GM23338 (cell line): ENCODE data around the gene ITPRIP. TPM values are rescaled to one million over a fixed set of nuclear protein-coding genes. Genes with fewer than 3 reads are reported as not detected.

Experiments
- ATAC-seq: fragments of 200-7000 bp; cut with Tn5 transposase; 3 replicates; pipeline ENCODE4 v1.9.1; 2020
- DNase-seq: peaks from one replicate; pipeline ENCODE4 v3.0.0-alpha.2; 2015; ENCODE audit warnings: low spot score
- H2AFZ ChIP-seq: fragments of 200-600 bp; sonication (generic); 2 replicates; pipeline ENCODE4 v1.8.0; 2016; ENCODE audit warnings: antibody characterized with exemption, mild to moderate bottlenecking, moderate library complexity
- H3F3A ChIP-seq: fragments of 200-600 bp; sonication (generic); replicated peaks from 2 replicates; pipeline ENCODE4 v1.8.0; 2017; ENCODE audit warnings: antibody characterized with exemption, mixed run types, low read depth
- H3K27ac ChIP-seq: fragments of 200-600 bp; sonication (generic); 2 replicates; pipeline ENCODE4 v1.6.1; 2016; ENCODE audit warnings: low read depth
- H3K27me3 ChIP-seq: fragments of 200-600 bp; sonication (generic); 2 replicates; pipeline ENCODE4 v1.8.0; 2016; ENCODE audit warnings: mild to moderate bottlenecking, mixed run types, moderate library complexity; ENCODE audit not compliant: insufficient read depth
- H3K36me3 ChIP-seq: fragments of 200-600 bp; sonication (generic); 2 replicates; pipeline ENCODE4 v1.8.0; 2016; ENCODE audit warnings: mild to moderate bottlenecking; ENCODE audit not compliant: insufficient read depth
- H3K4me1 ChIP-seq: fragments of 200-600 bp; sonication (generic); 2 replicates; pipeline ENCODE4 v1.8.0; 2016; ENCODE audit warnings: mild to moderate bottlenecking, moderate library complexity; ENCODE audit not compliant: insufficient read depth
- H3K4me2 ChIP-seq: fragments of 200-600 bp; sonication (generic); 2 replicates; pipeline ENCODE4 v1.7.1; 2017; ENCODE audit warnings: mixed run types
- H3K4me3 ChIP-seq: fragments of 200-600 bp; sonication (generic); 2 replicates; pipeline ENCODE4 v1.6.1; 2016; ENCODE audit warnings: mixed run types
- H3K79me2 ChIP-seq: fragments of 200-600 bp; sonication (generic); replicated peaks from 2 replicates; pipeline ENCODE4 v1.8.0; 2017; ENCODE audit warnings: mild to moderate bottlenecking; ENCODE audit not compliant: insufficient read depth
- H3K9me2 ChIP-seq: fragments of 200-600 bp; sonication (generic); 2 replicates; pipeline ENCODE4 v1.8.0; 2017; ENCODE audit not compliant: insufficient read depth
- H4K20me1 ChIP-seq: fragments of 200-600 bp; sonication (generic); replicated peaks from 2 replicates; pipeline ENCODE4 v1.8.0; 2017; ENCODE audit warnings: mild to moderate bottlenecking; ENCODE audit not compliant: insufficient read depth
- H3K27ac Mint-ChIP-seq: 2 replicates; pipeline ENCODE4 v1.8.0; 2020; ENCODE audit warnings: inconsistent platforms, mild to moderate bottlenecking, moderate library complexity, mixed read lengths
- H3K27me3 Mint-ChIP-seq: 3 replicates; pipeline ENCODE4 v1.8.0; 2022; ENCODE audit warnings: low read depth, mild to moderate bottlenecking, moderate library complexity, mixed read lengths, inconsistent platforms; ENCODE audit not compliant: insufficient read depth, poor library complexity
- H3K36me3 Mint-ChIP-seq: 3 replicates; pipeline ENCODE4 v1.8.0; 2021; ENCODE audit warnings: low read depth, mild to moderate bottlenecking, inconsistent platforms, moderate library complexity, mixed read lengths
- H3K4me1 Mint-ChIP-seq: 3 replicates; pipeline ENCODE4 v1.8.0; 2020; ENCODE audit warnings: mild to moderate bottlenecking, inconsistent platforms, mixed read lengths
- H3K4me3 Mint-ChIP-seq: 3 replicates; pipeline ENCODE4 v1.8.0; 2021; ENCODE audit warnings: moderate library complexity, mild to moderate bottlenecking, inconsistent platforms, mixed read lengths
- H3K9me3 Mint-ChIP-seq: 3 replicates; pipeline ENCODE4 v1.8.0; 2020; ENCODE audit warnings: moderate library complexity, mild to moderate bottlenecking, inconsistent platforms, mixed read lengths
- CREB1 ChIP-seq: fragments of 250-450 bp; sonication (Bioruptor Pico); IDR thresholded peaks from 2 replicates; pipeline ENCODE4 v1.5.0; 2020; ENCODE audit warnings: low read depth, mild to moderate bottlenecking, moderate library complexity
- EZH2 ChIP-seq: fragments of 200-600 bp; sonication (generic); IDR thresholded peaks from one replicate; pipeline ENCODE4 v1.8.0; 2017; ENCODE audit warnings: antibody characterized with exemption, mild to moderate bottlenecking, low read depth; ENCODE audit not compliant: unreplicated experiment
- JUNB ChIP-seq: IDR thresholded peaks from one replicate; pipeline ENCODE4 v1.6.1; 2016; ENCODE audit warnings: antibody characterized with exemption; ENCODE audit not compliant: unreplicated experiment
- NANOG ChIP-seq: IDR thresholded peaks from 2 replicates; pipeline ENCODE4 v1.6.1; 2016; ENCODE audit warnings: antibody characterized with exemption, borderline replicate concordance
- POLR2AphosphoS5 ChIP-seq: IDR thresholded peaks from 2 replicates; pipeline ENCODE4 v1.6.1; 2016; ENCODE audit warnings: antibody characterized with exemption, low read depth
- REST ChIP-seq: IDR thresholded peaks from one replicate; pipeline ENCODE4 v1.6.1; 2018; ENCODE audit warnings: antibody characterized with exemption; ENCODE audit not compliant: unreplicated experiment
- ZNF114 ChIP-seq: fragments of 250-450 bp; sonication (Bioruptor Pico); IDR thresholded peaks from 2 replicates; pipeline ENCODE4 v1.5.0; 2020; ENCODE audit warnings: mild to moderate bottlenecking, moderate library complexity
- ZNF331 ChIP-seq: fragments of 250-450 bp; sonication (Bioruptor Pico); IDR thresholded peaks from 2 replicates; pipeline ENCODE4 v1.5.0; 2020; ENCODE audit warnings: low read depth, mild to moderate bottlenecking, moderate library complexity
- ZNF462 ChIP-seq: fragments of 250-450 bp; sonication (Bioruptor Pico); IDR thresholded peaks from 2 replicates; pipeline ENCODE4 v1.5.0; 2020; ENCODE audit warnings: mild to moderate bottlenecking, moderate library complexity
- polyA plus RNA-seq: library from polyadenylated mRNA; unstranded; fragments of >200 nt; fragmentation: Nextera tagmentation; extraction: Ambion mirVana; gene quantifications from 2 replicates; pipeline ENCODE4 v1.2.1, GENCODE V29; 2016
- total RNA-seq: library from RNA; depleted of rRNA; stranded (reverse); fragments of >200 nt; shearing (Covaris generic); gene quantifications from 2 replicates; pipeline ENCODE4 v1.2.3, GENCODE V29; 2014
- TF ChIP-seq, protein P1 (sequence below), 2 experiments: fragments of 200-600 bp in 1 of 2; sonication (generic) in 1 of 2; conservative IDR thresholded peaks; 2 replicates each; pipeline versions ENCODE4 v1.5.1 to v1.6.1; 2016 to 2017; ENCODE audit warnings: antibody characterized with exemption in 2 of 2, low read depth in 2 of 2, mild to moderate bottlenecking in 2 of 2, moderate library complexity in 1 of 2
- TF ChIP-seq, protein P2 (sequence below): IDR thresholded peaks from 2 replicates; pipeline ENCODE4 v1.6.1; 2016; ENCODE audit warnings: antibody characterized with exemption

The ITPRIP gene
- total and polyA plus RNA-seq, 2 experiments from 2014 or later: 6.9 to 15.2 TPM

GRCh38 chr10:104325436-104326435 is 12.5 kb downstream of the ITPRIP start:
- H3K4me3 ChIP-seq: no peak overlapping the region
- H3K4me2 ChIP-seq: no peak overlapping the region
- Mint-ChIP-seq H3K36me3 (peaks cover 23% of the 10 kb centered on the region), H3K4me1 (peaks cover 89% of the 10 kb centered on the region), H3K4me3 (no peak overlapping the region), H3K27ac (peak overlapping the region; percentile 62), H3K9me3 (no peaks in the 10 kb centered on the region; the same call in 2 of the 3 replicates), H3K27me3 (peaks cover 6% of the 10 kb centered on the region)
- TF ChIP-seq ZNF462 (CRISPR knock-in tag): no peak
- TF ChIP-seq, protein P1, sequence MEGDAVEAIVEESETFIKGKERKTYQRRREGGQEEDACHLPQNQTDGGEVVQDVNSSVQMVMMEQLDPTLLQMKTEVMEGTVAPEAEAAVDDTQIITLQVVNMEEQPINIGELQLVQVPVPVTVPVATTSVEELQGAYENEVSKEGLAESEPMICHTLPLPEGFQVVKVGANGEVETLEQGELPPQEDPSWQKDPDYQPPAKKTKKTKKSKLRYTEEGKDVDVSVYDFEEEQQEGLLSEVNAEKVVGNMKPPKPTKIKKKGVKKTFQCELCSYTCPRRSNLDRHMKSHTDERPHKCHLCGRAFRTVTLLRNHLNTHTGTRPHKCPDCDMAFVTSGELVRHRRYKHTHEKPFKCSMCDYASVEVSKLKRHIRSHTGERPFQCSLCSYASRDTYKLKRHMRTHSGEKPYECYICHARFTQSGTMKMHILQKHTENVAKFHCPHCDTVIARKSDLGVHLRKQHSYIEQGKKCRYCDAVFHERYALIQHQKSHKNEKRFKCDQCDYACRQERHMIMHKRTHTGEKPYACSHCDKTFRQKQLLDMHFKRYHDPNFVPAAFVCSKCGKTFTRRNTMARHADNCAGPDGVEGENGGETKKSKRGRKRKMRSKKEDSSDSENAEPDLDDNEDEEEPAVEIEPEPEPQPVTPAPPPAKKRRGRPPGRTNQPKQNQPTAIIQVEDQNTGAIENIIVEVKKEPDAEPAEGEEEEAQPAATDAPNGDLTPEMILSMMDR (conservative IDR thresholded peaks at IDR 0.05; ENCODE audit: low read depth in 2 of 2): no peak
- no peak for TF ChIP-seq NANOG
- no peak for TF ChIP-seq CREB1 (CRISPR knock-in tag)
- TF ChIP-seq EZH2: no peak
- TF ChIP-seq, protein P2, sequence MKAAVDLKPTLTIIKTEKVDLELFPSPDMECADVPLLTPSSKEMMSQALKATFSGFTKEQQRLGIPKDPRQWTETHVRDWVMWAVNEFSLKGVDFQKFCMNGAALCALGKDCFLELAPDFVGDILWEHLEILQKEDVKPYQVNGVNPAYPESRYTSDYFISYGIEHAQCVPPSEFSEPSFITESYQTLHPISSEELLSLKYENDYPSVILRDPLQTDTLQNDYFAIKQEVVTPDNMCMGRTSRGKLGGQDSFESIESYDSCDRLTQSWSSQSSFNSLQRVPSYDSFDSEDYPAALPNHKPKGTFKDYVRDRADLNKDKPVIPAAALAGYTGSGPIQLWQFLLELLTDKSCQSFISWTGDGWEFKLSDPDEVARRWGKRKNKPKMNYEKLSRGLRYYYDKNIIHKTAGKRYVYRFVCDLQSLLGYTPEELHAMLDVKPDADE: no peak
- TF ChIP-seq JUNB: no peak
- no peak for TF ChIP-seq POLR2AphosphoS5
- TF ChIP-seq ZNF331: no peak
- TF ChIP-seq REST: no peak
- no peak for TF ChIP-seq ZNF114 (CRISPR knock-in tag)
- no peaks in the 10 kb centered on the region for H3K36me3 ChIP-seq
- no peaks in the 10 kb centered on the region; the same call in 1 of the 2 replicates for H3F3A ChIP-seq
- no peak for DNase-seq
- 0 out of 2 replicates have a peak, but pooled peaks cover 2% of the 10 kb centered on the region for H3K9me2 ChIP-seq
- H3K4me1 ChIP-seq: peaks cover 67% of the 10 kb centered on the region
- H4K20me1 ChIP-seq: peaks cover 7% of the 10 kb centered on the region; the same call in 1 of the 2 replicates
- no peaks in the 10 kb centered on the region for H3K27me3 ChIP-seq
- no peak for ATAC-seq
- H2AFZ ChIP-seq: no peak overlapping the region
- peaks cover 98% of the 10 kb centered on the region for H3K79me2 ChIP-seq
- no peak overlapping the region for H3K27ac ChIP-seq
